Activated T-helper 2 cell treated with anti-CD3 and anti-CD28 coated beads, Interferon-gamma antibody, Interleukin-2, Interleukin-4, amounts not matched to agents 10 μg/mL and 5 μg/mL and 100 μg/mL, durations not matched to agents 14 hours and 24 hours and 36 hours (primary cell): ENCODE data around the gene SLC39A11. TPM values are rescaled to one million over a fixed set of nuclear protein-coding genes. Genes with fewer than 3 reads are reported as not detected.

Experiments
- DNase-seq: peaks from one replicate; pipeline ENCODE4 v3.0.0; 2021; ENCODE audit warnings: low spot score
- H3K27ac Mint-ChIP-seq: one replicate; pipeline ENCODE4 v1.8.0; 2021; ENCODE audit warnings: mixed read lengths
- H3K27me3 Mint-ChIP-seq: one replicate; pipeline ENCODE4 v1.8.0; 2021; ENCODE audit warnings: low read depth, mixed read lengths
- H3K36me3 Mint-ChIP-seq: one replicate; pipeline ENCODE4 v1.8.0; 2021; ENCODE audit warnings: low read depth, mixed read lengths
- H3K4me1 Mint-ChIP-seq: one replicate; pipeline ENCODE4 v1.8.0; 2021; ENCODE audit warnings: low read depth, mixed read lengths
- H3K4me3 Mint-ChIP-seq: one replicate; pipeline ENCODE4 v1.8.0; 2021; ENCODE audit warnings: low read depth, mild to moderate bottlenecking, moderate library complexity, mixed read lengths
- H3K9me3 Mint-ChIP-seq: one replicate; pipeline ENCODE4 v1.8.0; 2021; ENCODE audit warnings: mixed read lengths
- intact Hi-C: fragments of 100-400 bp; cut with micrococcal nuclease; formaldehyde crosslinking; loops from one replicate; pipeline ENCODE4 v1.15.1; 2023
- total RNA-seq: library from RNA; stranded (reverse); gene quantifications from 2 replicates; pipeline ENCODE4 v1.2.3, GENCODE V29; 2022

The SLC39A11 gene
- total RNA-seq, 1 donor from 2014 or later = 20.2 TPM

GRCh38 chr17:72970797-72971196, 121.7 kb downstream of the SLC39A11 start:
- Mint-ChIP-seq H3K27ac (no peak overlapping the region), H3K4me1 (no peaks in the 10 kb centered on the region), H3K36me3 (no peaks in the 10 kb centered on the region), H3K4me3 (no peak overlapping the region), H3K27me3 (no peaks in the 10 kb centered on the region), H3K9me3 (no peaks in the 10 kb centered on the region)
- DNase-seq = no peak
- intact Hi-C loops = no loop called here

- Mint-ChIP-seq H3K4me3 (no peak overlapping the region), H3K27ac (no peak overlapping the region), H3K27me3 (no peaks in the 10 kb centered on the region), H3K4me1 (no peaks in the 10 kb centered on the region), H3K9me3 (no peaks in the 10 kb centered on the region), H3K36me3 (no peaks in the 10 kb centered on the region)
- no peak for DNase-seq
- intact Hi-C loops = no loop called here
Measured at GRCh38 chr17:72970246-72970645, 122.2 kb downstream of the SLC39A11 start.

GRCh38 chr17:72969293-72969906, 123.1 kb downstream of the SLC39A11 start:
- intact Hi-C loops = no loop called here
- H3K4me3 Mint-ChIP-seq = no peak overlapping the region
- no peak for DNase-seq
- no peaks in the 10 kb centered on the region for H3K36me3 Mint-ChIP-seq
- H3K9me3 Mint-ChIP-seq = no peaks in the 10 kb centered on the region
- no peaks in the 10 kb centered on the region for H3K4me1 Mint-ChIP-seq
- H3K27ac Mint-ChIP-seq = no peak overlapping the region
- no peaks in the 10 kb centered on the region for H3K27me3 Mint-ChIP-seq

- no peaks in the 10 kb centered on the region for H3K9me3 Mint-ChIP-seq
- H3K36me3 Mint-ChIP-seq = no peaks in the 10 kb centered on the region
- H3K4me1 Mint-ChIP-seq = no peaks in the 10 kb centered on the region
- no peak overlapping the region for H3K4me3 Mint-ChIP-seq
- H3K27ac Mint-ChIP-seq = no peak overlapping the region
- no peaks in the 10 kb centered on the region for H3K27me3 Mint-ChIP-seq
- intact Hi-C loops = no loop called here
- DNase-seq = no peak
Measured at GRCh38 chr17:72968798-72969197, 123.7 kb downstream of the SLC39A11 start.

GRCh38 chr17:72967977-72968585, 124.4 kb downstream of the SLC39A11 start:
- no peak overlapping the region for H3K4me3 Mint-ChIP-seq
- DNase-seq = no peak
- H3K27me3 Mint-ChIP-seq = no peaks in the 10 kb centered on the region
- no peaks in the 10 kb centered on the region for H3K36me3 Mint-ChIP-seq
- H3K4me1 Mint-ChIP-seq = no peaks in the 10 kb centered on the region
- no peaks in the 10 kb centered on the region for H3K9me3 Mint-ChIP-seq
- H3K27ac Mint-ChIP-seq = no peak overlapping the region
- intact Hi-C loops = no loop called here

GRCh38 chr17:72967277-72967970, 125.1 kb downstream of the SLC39A11 start:
- Mint-ChIP-seq H3K4me1 (no peaks in the 10 kb centered on the region), H3K27me3 (no peaks in the 10 kb centered on the region), H3K4me3 (no peak overlapping the region), H3K36me3 (no peaks in the 10 kb centered on the region), H3K27ac (no peak overlapping the region), H3K9me3 (no peaks in the 10 kb centered on the region)
- no peak for DNase-seq
- intact Hi-C loops = no loop called here

- no peaks in the 10 kb centered on the region for H3K4me1 Mint-ChIP-seq
- DNase-seq = no peak
- H3K9me3 Mint-ChIP-seq = no peaks in the 10 kb centered on the region
- no peak overlapping the region for H3K27ac Mint-ChIP-seq
- no peak overlapping the region for H3K4me3 Mint-ChIP-seq
- no peaks in the 10 kb centered on the region for H3K36me3 Mint-ChIP-seq
- intact Hi-C loops = no loop called here
- H3K27me3 Mint-ChIP-seq = no peaks in the 10 kb centered on the region
Measured at GRCh38 chr17:72962106-72962505, 130.4 kb downstream of the SLC39A11 start.

GRCh38 chr17:72955391-72956140, 136.9 kb downstream of the SLC39A11 start:
- no peaks in the 10 kb centered on the region for H3K27me3 Mint-ChIP-seq
- no peak for DNase-seq
- no peaks in the 10 kb centered on the region for H3K4me1 Mint-ChIP-seq
- no peaks in the 10 kb centered on the region for H3K9me3 Mint-ChIP-seq
- intact Hi-C loops = no loop called here
- no peak overlapping the region for H3K4me3 Mint-ChIP-seq
- H3K36me3 Mint-ChIP-seq = no peaks in the 10 kb centered on the region
- no peak overlapping the region for H3K27ac Mint-ChIP-seq

GRCh38 chr17:72954579-72954978, 137.9 kb downstream of the SLC39A11 start:
- intact Hi-C loops = no loop called here
- H3K9me3 Mint-ChIP-seq = no peaks in the 10 kb centered on the region
- H3K27ac Mint-ChIP-seq = no peak overlapping the region
- no peaks in the 10 kb centered on the region for H3K27me3 Mint-ChIP-seq
- no peak for DNase-seq
- no peak overlapping the region for H3K4me3 Mint-ChIP-seq
- no peaks in the 10 kb centered on the region for H3K36me3 Mint-ChIP-seq
- H3K4me1 Mint-ChIP-seq = no peaks in the 10 kb centered on the region

- Mint-ChIP-seq H3K9me3 (no peaks in the 10 kb centered on the region), H3K27me3 (no peaks in the 10 kb centered on the region), H3K27ac (no peak overlapping the region), H3K4me1 (no peaks in the 10 kb centered on the region), H3K36me3 (no peaks in the 10 kb centered on the region), H3K4me3 (no peak overlapping the region)
- no peak for DNase-seq
- intact Hi-C loops = no loop called here
Measured at GRCh38 chr17:72953621-72954020, 138.9 kb downstream of the SLC39A11 start.

GRCh38 chr17:72952641-72953315, 139.7 kb downstream of the SLC39A11 start:
- H3K27me3 Mint-ChIP-seq = no peaks in the 10 kb centered on the region
- H3K4me3 Mint-ChIP-seq = no peak overlapping the region
- H3K36me3 Mint-ChIP-seq = no peaks in the 10 kb centered on the region
- DNase-seq = no peak
- H3K9me3 Mint-ChIP-seq = no peaks in the 10 kb centered on the region
- H3K4me1 Mint-ChIP-seq = no peaks in the 10 kb centered on the region
- no peak overlapping the region for H3K27ac Mint-ChIP-seq
- intact Hi-C loops = no loop called here

GRCh38 chr17:72952220-72952619, 140.3 kb downstream of the SLC39A11 start:
- H3K27me3 Mint-ChIP-seq = no peaks in the 10 kb centered on the region
- no peaks in the 10 kb centered on the region for H3K9me3 Mint-ChIP-seq
- intact Hi-C loops = no loop called here
- no peak for DNase-seq
- H3K4me3 Mint-ChIP-seq = no peak overlapping the region
- H3K27ac Mint-ChIP-seq = no peak overlapping the region
- no peaks in the 10 kb centered on the region for H3K36me3 Mint-ChIP-seq
- H3K4me1 Mint-ChIP-seq = no peaks in the 10 kb centered on the region
